Type B pancreatic cell (in vitro differentiated cells): ENCODE data around the gene MYO1E. TPM values are rescaled to one million over a fixed set of nuclear protein-coding genes. Genes with fewer than 3 reads are reported as not detected.

ENCODE experiments used
- DNase-seq: peaks from one replicate; pipeline ENCODE4 v3.0.0; 2021; ENCODE audit warnings: mixed read lengths; ENCODE audit not compliant: unreplicated experiment; ENCODE audit errors: extremely low spot score
- H3K27ac Mint-ChIP-seq: 2 replicates; pipeline ENCODE4 v1.8.0; 2021; ENCODE audit warnings: mild to moderate bottlenecking, mixed read lengths
- H3K27me3 Mint-ChIP-seq: 2 replicates; pipeline ENCODE4 v1.8.0; 2021; ENCODE audit warnings: mixed read lengths
- H3K36me3 Mint-ChIP-seq: 2 replicates; pipeline ENCODE4 v1.8.0; 2021; ENCODE audit warnings: mixed read lengths
- H3K4me1 Mint-ChIP-seq: one replicate; pipeline ENCODE4 v1.8.0; 2021; ENCODE audit warnings: mixed read lengths; ENCODE audit not compliant: unreplicated experiment
- H3K4me3 Mint-ChIP-seq: 2 replicates; pipeline ENCODE4 v1.8.0; 2021; ENCODE audit warnings: mild to moderate bottlenecking, mixed read lengths
- H3K9me3 Mint-ChIP-seq: 2 replicates; pipeline ENCODE4 v1.8.0; 2021; ENCODE audit warnings: mixed read lengths
- total RNA-seq: library from RNA; stranded (reverse); gene quantifications from 2 replicates; pipeline ENCODE4 v1.2.1, GENCODE V29; 2021; ENCODE audit warnings: low replicate concordance
- TF ChIP-seq, protein P1 (sequence below): fragments of 200-600 bp; sonication (generic); conservative IDR thresholded peaks from 2 replicates; pipeline ENCODE4 v1.5.0; 2021; ENCODE audit warnings: antibody characterized with exemption, mild to moderate bottlenecking

MYO1E gene
- total RNA-seq, 1 donor from 2014 or later: 55.6 TPM

- H3K27me3 Mint-ChIP-seq: peaks cover 9% of the 10 kb centered on the region
- H3K4me3 Mint-ChIP-seq: no peak overlapping the region
- no peaks in the 10 kb centered on the region for H3K9me3 Mint-ChIP-seq
- H3K36me3 Mint-ChIP-seq: no peaks in the 10 kb centered on the region
- TF ChIP-seq, protein P1, sequence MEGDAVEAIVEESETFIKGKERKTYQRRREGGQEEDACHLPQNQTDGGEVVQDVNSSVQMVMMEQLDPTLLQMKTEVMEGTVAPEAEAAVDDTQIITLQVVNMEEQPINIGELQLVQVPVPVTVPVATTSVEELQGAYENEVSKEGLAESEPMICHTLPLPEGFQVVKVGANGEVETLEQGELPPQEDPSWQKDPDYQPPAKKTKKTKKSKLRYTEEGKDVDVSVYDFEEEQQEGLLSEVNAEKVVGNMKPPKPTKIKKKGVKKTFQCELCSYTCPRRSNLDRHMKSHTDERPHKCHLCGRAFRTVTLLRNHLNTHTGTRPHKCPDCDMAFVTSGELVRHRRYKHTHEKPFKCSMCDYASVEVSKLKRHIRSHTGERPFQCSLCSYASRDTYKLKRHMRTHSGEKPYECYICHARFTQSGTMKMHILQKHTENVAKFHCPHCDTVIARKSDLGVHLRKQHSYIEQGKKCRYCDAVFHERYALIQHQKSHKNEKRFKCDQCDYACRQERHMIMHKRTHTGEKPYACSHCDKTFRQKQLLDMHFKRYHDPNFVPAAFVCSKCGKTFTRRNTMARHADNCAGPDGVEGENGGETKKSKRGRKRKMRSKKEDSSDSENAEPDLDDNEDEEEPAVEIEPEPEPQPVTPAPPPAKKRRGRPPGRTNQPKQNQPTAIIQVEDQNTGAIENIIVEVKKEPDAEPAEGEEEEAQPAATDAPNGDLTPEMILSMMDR: no peak
- no peak overlapping the region for H3K27ac Mint-ChIP-seq
- peaks cover 12% of the 10 kb centered on the region for H3K4me1 Mint-ChIP-seq
- no peak for DNase-seq
Measured at GRCh38 chr15:59367022-59367451, 5.6 kb downstream of the MYO1E start.

DNA sequence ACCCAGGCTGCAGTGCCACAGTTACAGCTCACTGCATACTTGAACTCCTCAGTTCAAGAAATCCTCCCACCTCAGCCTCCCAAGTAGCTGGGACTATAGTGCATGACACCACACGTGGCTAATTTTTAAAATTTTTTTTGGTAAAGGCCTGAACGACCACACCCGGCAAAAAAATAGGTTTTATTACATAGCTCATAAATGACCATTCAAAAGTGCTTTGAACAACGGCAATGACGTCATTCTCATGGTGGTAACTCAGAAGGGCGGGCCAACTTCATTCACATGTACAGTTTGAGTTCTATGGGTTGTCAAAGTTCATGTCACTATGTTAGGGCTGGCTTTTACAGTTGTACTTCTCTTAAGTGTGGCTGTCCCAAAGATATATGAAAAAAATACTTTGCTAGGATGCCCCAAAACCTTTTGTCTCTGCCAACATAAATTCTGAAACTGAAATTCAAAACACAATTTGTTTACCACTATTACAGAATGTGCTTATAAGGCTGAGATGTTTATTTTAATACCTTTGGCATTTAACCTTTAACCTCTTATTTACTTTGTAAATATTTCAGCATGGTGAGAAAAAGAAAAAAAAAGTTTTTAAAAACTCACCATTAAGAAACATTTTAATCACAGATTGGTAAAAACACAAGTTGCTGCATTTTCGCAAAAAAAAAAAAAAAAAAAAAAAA lies 6.2 kb downstream of the MYO1E start:
- no peak for DNase-seq

GRCh38 chr15:59364248-59364647 lies 8.4 kb downstream of the MYO1E start:
- no peak overlapping the region for H3K4me3 Mint-ChIP-seq
- no peak for DNase-seq
- no peaks in the 10 kb centered on the region for H3K9me3 Mint-ChIP-seq
- H3K27me3 Mint-ChIP-seq: no peaks in the 10 kb centered on the region
- TF ChIP-seq, protein P1: no peak
- no peaks in the 10 kb centered on the region for H3K36me3 Mint-ChIP-seq
- peaks cover 5% of the 10 kb centered on the region for H3K4me1 Mint-ChIP-seq
- no peak overlapping the region for H3K27ac Mint-ChIP-seq

More for the DNA sequence above, 6.2 kb downstream of the MYO1E start:
- Mint-ChIP-seq H3K9me3 (no peaks in the 10 kb centered on the region), H3K27ac (no peak overlapping the region), H3K4me3 (no peak overlapping the region), H3K27me3 (peaks cover 9% of the 10 kb centered on the region), H3K36me3 (no peaks in the 10 kb centered on the region), H3K4me1 (peaks cover 12% of the 10 kb centered on the region)
- TF ChIP-seq, protein P1: no peak

- Mint-ChIP-seq H3K27me3 (peaks cover 4% of the 10 kb centered on the region), H3K27ac (no peak overlapping the region), H3K9me3 (no peaks in the 10 kb centered on the region), H3K4me3 (no peak overlapping the region), H3K4me1 (peaks cover 5% of the 10 kb centered on the region), H3K36me3 (no peaks in the 10 kb centered on the region)
- TF ChIP-seq, protein P1: no peak
- no peak for DNase-seq
Measured at GRCh38 chr15:59362331-59362730, 10.3 kb downstream of the MYO1E start.

GRCh38 chr15:59360896-59361295 lies 11.8 kb downstream of the MYO1E start:
- no peak for DNase-seq
- H3K4me3 Mint-ChIP-seq: no peak overlapping the region
- TF ChIP-seq, protein P1: no peak
- no peaks in the 10 kb centered on the region for H3K36me3 Mint-ChIP-seq
- H3K4me1 Mint-ChIP-seq: no peaks in the 10 kb centered on the region
- H3K27me3 Mint-ChIP-seq: peaks cover 4% of the 10 kb centered on the region
- no peak overlapping the region for H3K27ac Mint-ChIP-seq
- no peaks in the 10 kb centered on the region for H3K9me3 Mint-ChIP-seq
